GM18502 (cell line): Measurements from ENCODE around the gene GXYLT1.
"Not testable (repeated sequence)": the region's sequence is repeated elsewhere in the genome, so short reads cannot be mapped to it uniquely, and the experiment has no call there.

Experiments
- ATAC-seq: cut with Tn5 transposase; IDR thresholded peaks from one replicate; pipeline ENCODE4 v1.9.1; 2021; ENCODE audit warnings: mild to moderate bottlenecking; ENCODE audit not compliant: unreplicated experiment, poor library complexity

Gene GXYLT1

DNA sequence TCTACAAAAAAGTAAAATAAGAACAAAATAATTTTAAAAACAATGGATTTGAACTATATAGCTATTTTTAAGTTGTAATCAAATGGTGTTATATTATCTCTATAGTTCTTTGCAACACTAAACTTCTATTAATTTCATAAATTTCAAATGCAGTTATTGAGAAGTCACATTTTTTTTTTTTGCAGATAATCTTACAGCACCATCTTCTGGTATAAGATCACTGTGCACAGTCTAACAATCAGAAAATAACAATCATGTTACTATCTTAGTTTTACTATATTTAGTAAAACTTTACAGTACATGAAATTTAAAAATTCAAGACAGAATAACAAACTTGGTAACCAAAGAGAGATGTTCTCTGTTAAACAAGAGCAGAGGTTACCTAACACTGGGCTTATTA is 40.6 kb downstream of the GXYLT1 start:
- ATAC-seq: no peak

DNA sequence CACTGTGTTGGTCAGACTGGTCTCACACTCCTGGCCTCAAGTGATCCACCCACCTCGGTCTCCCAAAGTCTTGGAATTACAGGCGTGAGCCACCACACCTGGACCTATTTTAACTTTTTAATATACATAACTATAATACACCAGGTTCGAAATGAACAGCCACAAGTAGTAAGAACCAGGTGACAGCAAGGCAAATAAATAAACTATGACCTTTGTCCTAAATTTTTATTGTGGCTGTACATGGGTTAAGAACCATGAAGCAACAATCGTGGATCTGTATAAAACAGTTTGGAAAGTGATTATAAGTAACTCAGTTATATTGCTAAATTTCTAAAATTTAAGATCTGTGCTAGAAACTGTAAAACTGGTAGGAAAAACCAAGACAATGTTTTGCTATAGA is 41.5 kb downstream of the GXYLT1 start:
- ATAC-seq: no peak

DNA sequence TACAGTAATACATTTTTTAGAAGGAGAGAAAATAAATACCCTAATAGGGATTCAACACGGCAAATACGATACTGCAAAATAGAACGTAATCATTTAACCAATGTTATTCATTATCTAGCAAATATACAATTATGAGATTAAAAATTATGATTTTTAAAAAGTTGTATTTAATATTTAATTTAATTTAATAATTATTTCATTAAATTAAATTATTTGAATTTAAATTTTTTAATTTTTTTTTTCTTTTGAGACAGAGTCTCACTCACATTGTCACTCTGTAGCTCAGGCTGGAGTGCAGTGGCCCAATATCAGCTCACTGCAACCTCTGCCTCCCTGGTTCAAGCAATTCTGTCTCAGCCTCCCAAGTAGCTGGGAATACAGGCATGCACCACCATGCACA is 42.0 kb downstream of the GXYLT1 start:
- no peak for ATAC-seq

DNA sequence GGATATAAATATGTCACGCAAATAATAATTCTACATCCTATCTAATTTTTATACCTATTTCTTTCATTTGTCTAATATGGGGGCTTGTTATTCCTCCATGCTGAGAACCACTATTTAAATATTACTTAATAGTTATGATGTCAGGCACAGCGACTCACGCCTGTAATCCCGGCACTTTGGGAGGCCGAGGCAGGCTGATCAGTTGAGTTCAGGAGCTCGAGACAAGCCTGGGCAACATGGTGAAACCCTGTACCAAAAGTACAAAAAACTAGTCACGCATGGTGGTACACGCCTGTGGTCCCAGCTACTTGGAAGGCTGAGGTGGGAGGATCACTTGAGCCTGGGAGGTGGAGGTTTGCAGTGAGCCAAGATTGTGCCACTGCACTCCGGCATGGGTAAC is 45.2 kb downstream of the GXYLT1 start:
- no peak for ATAC-seq

DNA sequence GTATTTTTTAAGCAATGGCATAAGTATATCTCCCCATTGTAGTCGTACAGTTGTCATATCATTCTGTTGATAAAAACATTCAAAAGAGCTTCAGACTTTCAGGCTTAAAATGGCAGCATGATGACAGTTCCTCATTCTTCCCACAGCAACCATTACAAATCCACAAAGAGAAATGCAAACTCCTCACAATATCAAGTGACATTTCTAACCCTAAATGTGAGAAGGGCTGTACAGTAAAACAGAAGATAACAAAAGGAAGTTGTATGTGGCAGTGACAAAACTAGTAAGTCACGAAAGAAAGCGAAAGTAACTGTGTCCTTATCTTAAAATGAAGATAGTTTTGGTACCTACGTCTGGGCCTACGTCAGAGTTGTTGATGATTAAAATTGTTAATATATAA is 46.7 kb downstream of the GXYLT1 start:
- peak; percentile 94 for ATAC-seq

DNA sequence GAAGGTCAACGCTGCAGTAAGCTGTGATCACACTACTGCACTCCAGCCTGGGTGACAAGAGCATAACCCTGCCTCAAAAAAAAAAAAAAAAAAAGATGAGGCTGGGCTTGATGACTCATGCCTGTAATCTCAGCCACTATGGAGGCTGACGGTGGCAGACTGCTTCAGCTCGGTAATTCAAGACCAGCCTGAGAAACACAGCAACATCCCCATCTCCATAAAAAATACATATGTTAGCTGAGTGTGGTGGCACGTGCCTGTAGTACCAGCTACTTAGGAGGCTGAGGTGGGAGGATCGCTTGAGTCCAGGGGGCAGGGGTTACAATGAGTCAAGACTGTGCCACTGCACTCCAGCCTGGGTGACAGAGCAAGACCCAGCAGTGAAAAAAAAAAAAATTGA is 50.4 kb downstream of the GXYLT1 start:
- ATAC-seq: no peak

DNA sequence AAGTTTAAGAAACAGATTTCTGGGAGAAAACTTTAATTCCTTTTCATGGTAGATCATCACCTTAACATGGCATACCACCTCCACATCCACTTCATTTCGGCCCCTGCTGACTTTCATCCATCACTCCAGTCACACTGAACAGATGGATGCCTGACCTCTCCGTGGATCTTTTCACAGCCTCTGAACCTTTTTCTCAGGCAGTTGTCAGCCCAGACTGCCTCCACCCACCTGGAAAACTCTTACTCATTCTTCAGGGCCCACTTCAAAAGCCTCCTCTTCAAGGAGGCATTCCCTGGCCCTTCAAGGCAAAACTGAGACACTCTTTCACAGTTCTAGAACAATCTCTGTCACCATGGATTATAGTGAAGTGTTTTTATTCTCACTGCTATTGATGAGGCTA is 52.9 kb downstream of the GXYLT1 start:
- no peak for ATAC-seq

DNA sequence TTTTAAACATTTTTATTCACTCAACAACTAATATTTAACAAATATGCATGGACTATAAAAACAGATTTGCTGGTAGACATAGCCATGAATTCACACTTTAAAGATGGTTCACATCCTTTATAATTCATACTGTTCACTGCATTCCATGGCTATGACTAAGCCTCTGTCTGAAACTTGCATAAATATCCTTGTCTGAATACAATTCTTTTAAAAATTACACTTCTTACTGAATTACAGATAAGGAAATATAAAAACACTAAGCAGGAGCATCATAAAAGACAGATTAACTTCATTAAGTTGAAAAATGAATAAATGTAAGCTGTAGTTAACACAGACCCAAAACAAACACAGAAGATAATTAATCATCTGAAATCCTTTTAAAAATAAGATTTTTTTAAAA is 53.8 kb downstream of the GXYLT1 start:
- ATAC-seq: no peak

DNA sequence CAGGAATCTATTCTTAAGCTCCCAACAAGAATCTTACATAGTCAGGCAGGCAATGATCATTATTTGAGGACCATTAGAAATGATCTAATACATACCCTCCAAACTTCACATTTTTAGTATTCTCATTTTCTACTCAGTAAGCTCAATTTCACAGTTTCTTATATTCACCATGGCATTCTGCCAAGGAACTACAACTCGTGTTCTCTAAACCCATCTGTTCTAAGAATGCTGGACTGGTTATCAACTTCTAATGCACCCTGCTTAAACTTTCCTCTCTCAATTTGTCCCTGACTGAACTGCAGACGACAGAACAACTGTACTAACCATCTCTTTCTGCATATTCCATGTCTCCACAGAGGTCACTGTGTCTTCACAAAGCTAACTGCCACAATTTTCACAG is 58.6 kb downstream of the GXYLT1 start:
- no peak for ATAC-seq

DNA sequence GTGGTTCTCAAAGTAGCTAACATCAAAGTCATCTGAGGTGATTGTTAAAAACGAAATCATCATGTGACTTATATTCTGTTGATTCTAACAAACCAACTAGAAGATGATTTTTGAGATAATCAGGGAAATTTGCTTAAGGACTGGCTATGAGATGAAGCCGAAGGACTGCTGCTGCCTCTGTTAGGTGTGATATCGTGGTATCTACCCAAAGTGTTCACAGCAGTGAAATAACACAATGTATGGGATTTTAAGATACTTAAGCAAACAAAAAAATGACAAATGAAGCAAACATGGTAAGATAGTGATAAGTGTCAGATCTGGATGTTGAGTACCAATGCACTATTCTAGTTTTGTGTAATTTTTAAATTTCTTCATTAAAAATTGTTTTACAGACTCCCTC is 59.1 kb downstream of the GXYLT1 start:
- ATAC-seq: no peak

DNA sequence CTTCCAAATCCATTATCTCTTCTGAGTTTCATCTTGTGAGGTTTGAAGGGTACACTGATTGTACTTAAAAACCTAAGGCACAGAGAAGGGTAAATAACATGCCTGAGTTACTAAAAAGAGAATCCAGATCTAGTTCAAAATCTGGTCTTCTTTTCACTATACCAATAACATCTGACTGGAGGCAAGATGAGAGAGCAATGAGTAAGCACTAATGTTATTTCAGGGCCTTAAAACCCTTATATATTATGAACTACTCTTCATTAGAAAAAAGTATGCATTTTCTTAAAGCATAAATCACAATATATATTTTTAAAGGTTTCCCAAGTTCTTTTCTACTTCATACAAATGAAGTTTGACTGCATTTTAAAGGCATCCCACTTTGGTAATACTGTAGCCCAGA is 60.2 kb downstream of the GXYLT1 start:
- no peak for ATAC-seq

DNA sequence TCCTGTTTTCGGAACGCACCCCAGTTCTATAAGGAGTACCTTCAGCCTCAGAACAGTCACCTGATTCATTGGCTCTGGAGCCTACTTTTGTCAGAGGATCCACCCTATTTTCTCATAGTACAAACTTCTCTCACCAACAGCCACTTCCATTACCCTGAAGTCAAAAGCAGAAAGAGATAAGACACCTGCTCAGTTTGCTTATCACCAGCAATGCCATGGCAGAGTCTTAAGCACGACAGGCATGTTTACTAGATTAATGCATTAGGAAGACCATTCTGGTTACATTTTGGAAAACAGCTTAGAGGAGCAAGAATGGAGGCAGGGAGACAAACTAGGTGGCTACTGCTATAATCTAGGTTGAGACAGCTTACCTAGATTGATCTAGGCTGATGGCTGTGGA is 67.7 kb downstream of the GXYLT1 start:
- ATAC-seq: no peak

DNA sequence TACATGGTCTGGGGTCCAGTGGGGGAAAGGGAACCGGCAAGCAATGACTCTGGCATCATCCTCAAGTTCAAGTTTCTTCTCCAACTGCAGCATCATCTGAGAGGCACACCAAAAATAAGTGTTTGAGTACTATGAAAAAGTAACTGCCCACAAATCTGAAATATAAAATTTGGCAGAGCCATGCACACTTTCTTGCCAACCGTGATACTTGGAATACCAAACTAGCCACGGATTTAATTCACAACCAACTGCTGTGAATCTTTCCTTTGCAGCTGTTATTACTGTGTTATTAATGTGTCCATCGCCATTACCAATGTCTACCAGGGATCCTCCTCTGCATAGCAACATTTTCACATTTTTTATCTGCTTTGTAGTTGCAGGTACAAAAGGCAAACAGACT is 74.6 kb downstream of the GXYLT1 start:
- ATAC-seq: no peak

DNA sequence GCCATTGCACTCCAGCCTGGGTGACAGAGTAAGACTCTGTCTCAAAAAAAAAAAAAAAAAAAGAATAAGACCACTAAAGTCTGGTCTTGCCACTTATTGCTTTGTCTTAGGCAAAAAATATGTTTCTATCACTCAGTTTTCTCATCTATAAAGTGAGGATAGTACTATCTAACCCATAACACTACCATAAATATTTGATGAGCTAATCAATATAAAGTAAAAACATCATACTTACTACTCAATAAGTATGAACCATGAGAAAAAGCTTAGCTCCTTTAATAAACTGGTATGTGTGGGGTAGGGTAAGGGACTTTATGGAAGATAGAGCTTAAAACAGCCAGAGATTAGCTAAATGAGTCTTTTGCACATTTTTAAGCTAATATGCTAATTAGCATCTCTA is 85.5 kb downstream of the GXYLT1 start:
- no peak for ATAC-seq

DNA sequence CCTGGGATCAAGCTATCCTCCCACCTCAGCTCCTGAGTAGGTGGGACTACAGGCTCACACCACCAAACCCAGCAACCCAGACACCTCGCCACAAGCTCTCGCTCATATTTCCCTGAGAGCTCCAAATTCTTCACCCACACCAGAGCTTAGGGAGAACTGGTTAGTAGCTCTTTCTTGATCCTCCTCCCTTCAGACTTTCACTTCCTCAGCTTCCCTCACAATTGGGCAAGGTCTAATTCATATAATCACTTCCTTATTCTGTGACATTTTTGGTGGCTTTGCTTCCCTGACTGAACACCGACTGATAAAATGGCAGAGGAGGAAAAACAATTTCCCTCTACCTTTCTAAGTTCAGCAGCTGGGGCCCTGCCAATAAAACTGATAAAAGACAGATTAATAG is 88.5 kb downstream of the GXYLT1 start:
- peak; percentile 98 for ATAC-seq

DNA sequence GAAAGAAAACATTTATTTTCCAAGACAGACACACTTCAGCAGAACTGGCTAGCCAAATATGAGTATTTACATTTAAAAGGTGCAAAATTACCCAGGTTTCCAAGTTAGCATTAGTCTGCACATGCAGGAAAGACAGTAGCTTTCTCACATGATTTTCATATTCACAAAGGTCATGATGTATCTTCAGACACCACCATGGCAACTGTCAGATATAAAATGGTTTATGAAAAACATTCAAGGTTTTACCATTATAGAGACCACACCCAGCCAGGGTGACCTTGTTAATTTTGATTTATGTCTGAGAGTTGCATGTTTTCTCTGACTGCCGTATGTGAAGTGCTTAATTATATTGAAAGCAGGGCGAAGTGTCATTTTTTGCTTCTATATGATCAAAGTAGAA is 91.2 kb downstream of the GXYLT1 start:
- no peak for ATAC-seq

DNA sequence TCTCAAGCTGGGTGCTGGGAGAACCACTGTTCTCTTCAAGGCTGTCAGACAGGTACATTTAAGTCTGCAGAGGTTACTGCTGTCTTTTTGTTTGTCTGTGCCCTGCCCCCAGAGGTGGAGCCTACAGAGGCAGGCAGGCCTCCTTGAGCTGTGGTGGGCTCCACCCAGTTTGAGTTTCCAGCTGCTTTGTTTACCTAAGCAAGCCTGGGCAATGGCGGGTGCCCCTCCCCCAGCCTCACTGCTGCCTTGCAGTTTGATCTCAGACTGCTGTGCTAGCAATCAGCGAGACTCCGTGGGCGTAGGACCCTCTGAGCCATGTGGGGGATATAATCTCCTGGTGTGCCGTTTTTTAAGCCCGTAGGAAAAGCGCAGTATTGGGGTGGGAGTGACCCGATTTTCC is 95.7 kb downstream of the GXYLT1 start:
- not testable (repeated sequence) for ATAC-seq

DNA sequence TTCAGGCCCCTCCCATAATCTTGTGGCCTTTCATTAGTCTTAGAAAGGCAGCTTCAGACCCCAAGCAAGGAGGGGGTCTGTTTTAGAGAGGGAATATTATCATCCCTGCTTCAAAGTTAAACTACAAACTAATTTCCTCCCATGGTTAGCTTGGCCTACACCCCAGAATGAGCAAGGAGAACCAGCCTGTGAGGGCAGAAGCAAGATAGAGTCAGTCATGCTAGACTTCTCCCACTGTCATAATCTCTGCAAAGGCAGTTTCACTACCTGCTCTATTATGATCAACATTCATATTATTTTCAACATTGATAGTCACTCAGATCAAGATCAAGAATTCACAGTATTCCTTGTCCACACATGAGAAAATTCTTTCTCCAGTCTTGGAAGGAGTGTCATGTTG is 105.1 kb downstream of the GXYLT1 start:
- no peak for ATAC-seq

DNA sequence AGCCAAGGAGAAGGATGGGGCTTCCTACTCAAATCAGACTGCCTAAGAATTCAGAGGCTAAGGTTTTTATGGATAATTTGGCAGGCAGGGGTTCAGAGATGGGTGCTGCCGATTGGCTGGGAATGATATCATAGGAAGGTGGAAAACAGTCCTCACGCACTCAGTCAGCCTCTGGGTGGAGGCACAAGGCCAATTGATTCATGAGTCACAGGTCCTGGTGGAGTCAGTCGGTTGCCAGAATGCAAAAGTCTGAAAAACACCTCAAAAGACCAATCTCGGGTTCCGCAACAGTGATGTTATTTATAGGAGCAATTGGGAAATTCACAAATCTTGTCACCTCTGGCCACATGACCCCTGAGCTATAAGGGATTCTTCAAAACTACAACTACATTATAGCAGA is 105.5 kb downstream of the GXYLT1 start:
- ATAC-seq: no peak

DNA sequence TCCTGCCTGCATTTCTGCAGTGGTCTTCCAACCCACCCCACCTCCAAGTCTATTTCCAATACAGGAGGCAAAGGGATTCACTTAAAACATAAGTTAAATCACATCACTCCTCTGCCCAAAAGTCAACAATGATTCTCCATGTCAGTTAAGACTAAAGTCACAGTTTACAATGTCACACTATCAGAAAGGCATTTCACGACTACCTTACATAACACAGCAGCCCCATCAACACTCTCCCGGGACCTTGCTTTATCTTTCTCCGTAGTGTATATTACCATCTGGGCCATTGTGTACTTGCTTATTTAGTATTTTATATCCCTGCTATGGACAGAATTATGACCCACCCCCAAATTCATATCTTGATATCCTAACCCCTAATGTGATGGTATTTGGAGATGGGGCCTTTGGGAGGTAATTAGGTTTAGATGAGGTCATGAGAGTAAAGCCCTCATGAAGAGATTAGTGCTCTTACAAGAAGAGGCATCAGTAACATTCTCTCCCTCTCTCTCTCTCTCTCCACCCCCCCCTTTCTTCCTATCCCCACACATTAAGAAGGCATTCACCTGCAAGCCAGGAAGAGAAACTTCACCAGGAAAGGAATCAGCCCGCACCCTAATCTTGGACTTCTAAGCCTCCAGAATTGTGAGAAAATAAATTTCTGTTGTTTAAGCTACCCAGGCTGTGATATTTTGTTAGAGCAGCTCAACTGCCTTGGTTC is 112.7 kb downstream of the GXYLT1 start:
- ATAC-seq: no peak
